Stimulated activated memory B cell treated with anti-CD40 and anti-IgM and Interleukin-4, amounts not matched to agents 10 μg/mL and 1 μg/mL and 100 μg/mL, for 72 hours (primary cell): ENCODE results near the gene PLCG2.
A peak's percentile ranks its signal among the peaks of the same experiment; 100 is the strongest.

ENCODE experiments used
- ATAC-seq: fragments of 150-1000 bp; cut with Tn5 transposase; 2 replicates; pipeline ENCODE4 v1.10.0; 2021
- H3K27ac Mint-ChIP-seq: one replicate; pipeline ENCODE4 v1.8.0; 2022; ENCODE audit warnings: mild to moderate bottlenecking, mixed read lengths
- H3K27me3 Mint-ChIP-seq: one replicate; pipeline ENCODE4 v1.8.0; 2022; ENCODE audit warnings: mixed read lengths
- H3K36me3 Mint-ChIP-seq: one replicate; pipeline ENCODE4 v1.8.0; 2022; ENCODE audit warnings: mixed read lengths
- H3K4me1 Mint-ChIP-seq: one replicate; pipeline ENCODE4 v1.8.0; 2022; ENCODE audit warnings: mixed read lengths
- H3K4me3 Mint-ChIP-seq: one replicate; pipeline ENCODE4 v1.8.0; 2022; ENCODE audit warnings: mild to moderate bottlenecking, moderate library complexity, mixed read lengths
- H3K9me3 Mint-ChIP-seq: one replicate; pipeline ENCODE4 v1.8.0; 2022; ENCODE audit warnings: mixed read lengths

Gene PLCG2

DNA sequence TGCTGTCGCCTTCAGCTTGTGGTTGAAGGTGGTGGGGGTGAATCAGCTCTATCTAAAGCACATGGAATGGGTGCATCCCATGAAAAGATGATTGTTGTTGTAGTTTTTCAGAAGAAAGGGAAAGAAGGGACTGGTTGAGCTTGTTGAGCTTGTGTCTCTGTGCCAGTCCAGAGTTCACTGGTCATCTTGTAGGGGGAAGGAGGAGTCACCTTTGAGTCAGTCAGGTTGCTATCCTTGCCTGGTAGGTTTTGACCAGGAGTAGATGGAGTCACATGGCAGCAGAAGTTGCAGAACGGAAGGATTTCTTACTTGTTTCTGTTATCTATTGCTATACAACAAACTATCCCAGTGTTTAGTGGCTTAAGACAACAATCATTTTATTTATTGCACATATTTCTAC, 73.3 kb downstream of the PLCG2 start:
- Mint-ChIP-seq H3K9me3 (no peaks in the 10 kb centered on the region), H3K36me3 (peaks cover 49% of the 10 kb centered on the region), H3K4me3 (no peak overlapping the region), H3K27me3 (no peaks in the 10 kb centered on the region), H3K4me1 (peaks cover 72% of the 10 kb centered on the region), H3K27ac (peak overlapping the region; percentile 73)
- ATAC-seq: no peak

DNA sequence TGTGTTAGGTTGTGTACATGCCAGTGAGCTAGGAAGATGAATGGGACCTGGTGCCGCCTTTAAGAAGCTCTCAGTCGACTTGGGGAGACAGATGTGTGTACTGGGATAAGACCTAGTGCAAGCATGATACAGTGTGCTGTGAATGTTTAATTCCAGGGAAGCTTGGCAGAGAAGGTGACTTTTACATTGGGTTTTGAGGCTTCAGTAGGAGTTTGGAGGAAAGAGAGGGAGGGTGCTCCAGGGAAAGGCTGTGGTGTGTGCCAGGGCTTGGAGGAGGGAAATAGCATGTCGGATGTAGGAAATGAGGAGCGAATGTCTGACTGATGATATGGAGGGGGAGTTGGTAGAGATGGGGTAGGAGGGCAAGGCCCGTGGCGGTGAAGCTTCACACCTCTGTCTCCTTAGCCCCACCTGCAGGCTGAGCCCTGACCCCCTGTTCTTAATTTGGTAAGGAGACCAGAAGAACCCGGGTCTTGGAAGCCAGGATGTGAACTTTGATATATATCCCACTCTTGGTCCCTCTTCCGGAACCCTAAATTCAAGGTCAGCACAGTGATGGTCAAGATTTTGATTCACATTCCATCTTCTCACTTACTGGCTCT, 76.6 kb downstream of the PLCG2 start:
- Mint-ChIP-seq H3K9me3 (no peaks in the 10 kb centered on the region), H3K36me3 (peaks cover 59% of the 10 kb centered on the region), H3K4me3 (no peak overlapping the region), H3K27ac (peak overlapping the region; percentile 51), H3K4me1 (peaks cover 47% of the 10 kb centered on the region), H3K27me3 (no peaks in the 10 kb centered on the region)
- ATAC-seq: no peak

DNA sequence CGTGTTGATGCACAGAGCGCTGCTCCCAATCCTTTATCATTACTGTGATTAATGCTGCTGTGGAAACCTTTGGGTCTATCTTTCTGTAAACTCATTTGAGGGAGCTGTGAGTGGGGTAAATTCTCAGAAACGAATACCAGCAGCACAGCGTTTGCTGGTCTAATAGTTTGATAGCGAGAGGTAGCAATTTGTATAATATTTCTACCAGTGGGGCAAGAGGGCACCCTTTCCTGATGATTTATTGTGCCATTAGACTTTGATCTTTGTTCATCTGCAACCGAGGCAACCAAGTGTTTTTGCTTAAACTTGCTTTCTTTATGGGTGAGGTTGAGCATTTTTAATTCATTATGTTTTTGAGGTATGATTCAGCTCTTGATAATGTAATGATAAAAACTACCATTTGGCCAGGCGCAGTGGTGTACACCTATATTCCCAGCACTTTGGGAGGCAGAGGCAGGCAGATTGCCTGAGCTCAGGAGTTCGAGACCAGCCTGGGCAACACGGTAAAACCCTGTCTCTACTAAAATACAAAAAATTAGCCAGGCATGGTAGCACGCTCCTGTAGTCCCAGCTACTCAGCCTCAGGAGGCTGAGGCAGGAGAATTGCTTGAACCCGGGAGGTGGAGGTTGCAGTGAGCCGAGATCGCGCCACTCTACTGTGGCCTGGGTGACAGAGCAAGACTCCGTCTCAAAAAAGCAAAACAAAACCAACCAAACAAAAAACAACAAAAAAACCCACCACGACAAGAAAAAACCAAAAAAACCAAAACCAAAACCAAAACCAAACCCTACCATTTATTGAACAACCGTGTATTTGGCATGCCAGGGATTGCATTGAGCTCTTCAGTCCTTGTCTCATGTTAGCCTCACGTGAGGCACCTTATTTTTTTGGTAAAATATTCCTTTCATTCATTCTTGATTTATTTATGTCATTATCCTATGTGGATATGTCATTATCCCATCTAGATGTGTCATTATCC, 81.5 kb downstream of the PLCG2 start:
- ATAC-seq: no peak
- Mint-ChIP-seq H3K27me3 (no peaks in the 10 kb centered on the region), H3K9me3 (no peaks in the 10 kb centered on the region), H3K27ac (peak overlapping the region; percentile 63), H3K4me1 (peaks cover 56% of the 10 kb centered on the region), H3K4me3 (no peak overlapping the region), H3K36me3 (peaks cover 71% of the 10 kb centered on the region)

DNA sequence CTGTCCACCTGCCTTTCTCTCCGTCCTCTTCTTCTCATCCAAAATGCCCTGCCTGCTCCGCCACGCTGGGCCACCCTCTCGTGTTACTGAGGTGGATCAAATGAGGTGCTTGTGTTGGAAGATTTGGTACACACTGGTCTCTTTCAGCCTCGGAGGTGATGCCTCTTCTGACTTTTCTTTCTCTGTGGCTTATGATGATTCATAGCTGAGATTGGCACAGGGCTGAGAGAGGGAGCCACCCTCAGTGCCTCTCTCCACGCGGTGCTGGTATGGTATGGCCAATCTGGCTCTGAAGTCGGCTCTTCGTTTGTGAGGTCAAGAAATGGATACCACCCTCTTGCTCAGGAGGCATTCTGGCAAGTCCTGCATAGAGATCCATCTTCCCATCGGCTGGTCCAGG, 82.4 kb downstream of the PLCG2 start:
- Mint-ChIP-seq H3K9me3 (no peaks in the 10 kb centered on the region), H3K36me3 (peaks cover 62% of the 10 kb centered on the region), H3K4me3 (no peak overlapping the region), H3K27ac (peak overlapping the region; percentile 63), H3K27me3 (no peaks in the 10 kb centered on the region), H3K4me1 (peaks cover 53% of the 10 kb centered on the region)
- ATAC-seq: no peak

GRCh38 chr16:81861915-81862314, 82.8 kb downstream of the PLCG2 start:
- H3K9me3 Mint-ChIP-seq: no peaks in the 10 kb centered on the region
- peaks cover 62% of the 10 kb centered on the region for H3K36me3 Mint-ChIP-seq
- H3K27ac Mint-ChIP-seq: peak overlapping the region; percentile 63

GRCh38 chr16:81863630-81864352, 84.7 kb downstream of the PLCG2 start:
- Mint-ChIP-seq H3K36me3 (peaks cover 58% of the 10 kb centered on the region), H3K4me1 (peaks cover 76% of the 10 kb centered on the region), H3K9me3 (no peaks in the 10 kb centered on the region), H3K27ac (peak overlapping the region; percentile 59), H3K4me3 (peak overlapping the region; percentile 18), H3K27me3 (no peaks in the 10 kb centered on the region)
- peak; percentile 87 for ATAC-seq

More at GRCh38 chr16:81861915-81862314, 82.8 kb downstream of the PLCG2 start:
- peaks cover 57% of the 10 kb centered on the region for H3K4me1 Mint-ChIP-seq
- no peak overlapping the region for H3K4me3 Mint-ChIP-seq
- ATAC-seq: no peak
- H3K27me3 Mint-ChIP-seq: no peaks in the 10 kb centered on the region

GRCh38 chr16:81864646-81865382, 85.7 kb downstream of the PLCG2 start:
- peaks cover 63% of the 10 kb centered on the region for H3K36me3 Mint-ChIP-seq
- H3K27me3 Mint-ChIP-seq: no peaks in the 10 kb centered on the region
- H3K4me1 Mint-ChIP-seq: peaks cover 85% of the 10 kb centered on the region
- ATAC-seq: no peak
- H3K9me3 Mint-ChIP-seq: no peaks in the 10 kb centered on the region
- H3K27ac Mint-ChIP-seq: peak overlapping the region; percentile 59
- peak overlapping the region; percentile 15 for H3K4me3 Mint-ChIP-seq

DNA sequence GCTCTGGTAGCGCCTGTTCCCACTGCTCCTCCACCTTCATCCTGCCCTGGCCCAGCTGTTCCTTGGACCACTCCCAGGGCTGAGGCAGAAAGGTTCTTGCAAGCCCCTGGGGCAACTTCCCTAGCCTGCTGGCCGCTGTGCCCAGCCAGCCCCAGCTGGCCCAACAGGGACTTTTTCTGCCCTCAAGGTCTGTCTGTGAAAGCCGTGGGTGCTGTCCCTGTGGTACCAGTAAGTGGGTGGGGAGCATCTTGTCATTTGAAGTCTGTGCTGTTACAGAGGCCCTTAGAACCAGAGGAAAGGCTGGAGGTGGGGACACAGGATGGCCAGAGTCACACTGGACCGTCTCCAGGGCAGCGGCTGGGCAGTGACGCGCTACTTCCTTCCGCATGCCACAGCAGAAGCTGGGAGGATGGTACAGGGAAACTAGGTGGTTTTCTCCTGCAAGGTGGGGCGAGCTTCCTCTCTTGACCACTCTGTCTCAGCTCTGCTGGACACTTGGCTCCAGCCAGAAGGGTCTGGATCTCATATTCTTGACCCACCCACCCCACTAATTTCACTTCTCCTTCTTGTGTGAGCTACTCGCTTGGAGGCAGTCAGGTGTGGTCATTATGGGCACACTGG, 87.8 kb downstream of the PLCG2 start:
- Mint-ChIP-seq H3K36me3 (peaks cover 66% of the 10 kb centered on the region), H3K4me1 (peaks cover 84% of the 10 kb centered on the region), H3K9me3 (no peaks in the 10 kb centered on the region), H3K27ac (peak overlapping the region; percentile 88), H3K4me3 (peak overlapping the region; percentile 60), H3K27me3 (no peaks in the 10 kb centered on the region)
- peak; percentile 76 for ATAC-seq

- Mint-ChIP-seq H3K4me1 (peaks cover 85% of the 10 kb centered on the region), H3K9me3 (no peaks in the 10 kb centered on the region), H3K36me3 (peaks cover 64% of the 10 kb centered on the region), H3K27me3 (no peaks in the 10 kb centered on the region), H3K27ac (peak overlapping the region; percentile 88), H3K4me3 (peak overlapping the region; percentile 52)
- ATAC-seq: no peak
Observed at GRCh38 chr16:81868057-81868748, 89.1 kb downstream of the PLCG2 start.

GRCh38 chr16:81869326-81869725, 90.2 kb downstream of the PLCG2 start:
- Mint-ChIP-seq H3K4me3 (no peak overlapping the region), H3K9me3 (no peaks in the 10 kb centered on the region), H3K4me1 (peaks cover 74% of the 10 kb centered on the region), H3K27ac (peak overlapping the region; percentile 88), H3K27me3 (no peaks in the 10 kb centered on the region), H3K36me3 (peaks cover 61% of the 10 kb centered on the region)
- no peak for ATAC-seq

DNA sequence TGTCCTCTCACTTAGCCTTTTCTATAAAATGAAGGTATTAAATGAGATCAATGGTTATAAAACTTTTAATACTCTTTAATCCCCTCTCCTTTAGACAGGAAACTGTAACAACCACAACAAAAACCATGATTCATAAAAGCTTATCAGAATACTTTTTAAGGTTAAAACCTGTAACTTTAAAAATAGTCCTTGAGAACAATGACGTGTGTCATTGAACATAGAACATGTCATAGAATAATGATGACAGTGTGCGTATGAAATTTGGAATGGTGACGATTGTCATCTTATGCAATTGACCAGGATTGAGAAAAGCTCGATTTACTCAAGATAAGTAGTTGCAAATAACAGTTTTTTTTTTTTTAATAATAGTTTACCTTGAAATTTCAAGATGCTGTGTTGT, 94.1 kb downstream of the PLCG2 start:
- H3K27me3 Mint-ChIP-seq: no peaks in the 10 kb centered on the region
- peaks cover 53% of the 10 kb centered on the region for H3K36me3 Mint-ChIP-seq
- peaks cover 43% of the 10 kb centered on the region for H3K4me1 Mint-ChIP-seq
- no peak for ATAC-seq
- H3K27ac Mint-ChIP-seq: peak overlapping the region; percentile 69
- H3K9me3 Mint-ChIP-seq: no peaks in the 10 kb centered on the region
- H3K4me3 Mint-ChIP-seq: no peak overlapping the region

GRCh38 chr16:81873843-81874752, 95.0 kb downstream of the PLCG2 start:
- Mint-ChIP-seq H3K27ac (peak overlapping the region; percentile 30), H3K4me1 (peaks cover 40% of the 10 kb centered on the region)

DNA sequence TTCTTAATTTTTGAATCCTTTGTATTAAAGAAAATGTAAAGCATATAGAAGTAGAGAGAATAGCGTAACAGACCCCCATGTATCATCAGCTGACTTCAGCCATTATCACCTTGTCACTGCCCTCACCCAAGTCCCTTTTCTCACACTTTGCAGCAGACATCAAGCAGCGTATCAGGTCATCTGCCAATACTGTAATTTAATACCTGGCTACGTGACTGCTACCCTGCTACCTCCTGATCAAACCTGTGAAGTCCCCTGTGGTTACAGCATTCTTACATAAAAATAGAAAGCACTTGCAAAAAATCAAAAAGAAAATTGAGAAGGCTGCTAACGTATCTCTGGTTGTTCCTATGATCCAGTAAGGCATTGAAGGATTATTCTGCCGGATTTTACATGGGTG, 96.4 kb downstream of the PLCG2 start:
- Mint-ChIP-seq H3K27ac (peak overlapping the region; percentile 30), H3K4me3 (no peak overlapping the region)

More at GRCh38 chr16:81873843-81874752, 95.0 kb downstream of the PLCG2 start:
- Mint-ChIP-seq H3K36me3 (peaks cover 52% of the 10 kb centered on the region), H3K4me3 (no peak overlapping the region), H3K27me3 (no peaks in the 10 kb centered on the region), H3K9me3 (no peaks in the 10 kb centered on the region)
- ATAC-seq: peak; percentile 83

More for the DNA sequence above, 96.4 kb downstream of the PLCG2 start:
- H3K27me3 Mint-ChIP-seq: no peaks in the 10 kb centered on the region
- H3K36me3 Mint-ChIP-seq: peaks cover 50% of the 10 kb centered on the region
- ATAC-seq: no peak
- H3K4me1 Mint-ChIP-seq: peaks cover 37% of the 10 kb centered on the region
- H3K9me3 Mint-ChIP-seq: no peaks in the 10 kb centered on the region
